ENCODE results near the gene HIRIP3.

HIRIP3 gene

DNA sequence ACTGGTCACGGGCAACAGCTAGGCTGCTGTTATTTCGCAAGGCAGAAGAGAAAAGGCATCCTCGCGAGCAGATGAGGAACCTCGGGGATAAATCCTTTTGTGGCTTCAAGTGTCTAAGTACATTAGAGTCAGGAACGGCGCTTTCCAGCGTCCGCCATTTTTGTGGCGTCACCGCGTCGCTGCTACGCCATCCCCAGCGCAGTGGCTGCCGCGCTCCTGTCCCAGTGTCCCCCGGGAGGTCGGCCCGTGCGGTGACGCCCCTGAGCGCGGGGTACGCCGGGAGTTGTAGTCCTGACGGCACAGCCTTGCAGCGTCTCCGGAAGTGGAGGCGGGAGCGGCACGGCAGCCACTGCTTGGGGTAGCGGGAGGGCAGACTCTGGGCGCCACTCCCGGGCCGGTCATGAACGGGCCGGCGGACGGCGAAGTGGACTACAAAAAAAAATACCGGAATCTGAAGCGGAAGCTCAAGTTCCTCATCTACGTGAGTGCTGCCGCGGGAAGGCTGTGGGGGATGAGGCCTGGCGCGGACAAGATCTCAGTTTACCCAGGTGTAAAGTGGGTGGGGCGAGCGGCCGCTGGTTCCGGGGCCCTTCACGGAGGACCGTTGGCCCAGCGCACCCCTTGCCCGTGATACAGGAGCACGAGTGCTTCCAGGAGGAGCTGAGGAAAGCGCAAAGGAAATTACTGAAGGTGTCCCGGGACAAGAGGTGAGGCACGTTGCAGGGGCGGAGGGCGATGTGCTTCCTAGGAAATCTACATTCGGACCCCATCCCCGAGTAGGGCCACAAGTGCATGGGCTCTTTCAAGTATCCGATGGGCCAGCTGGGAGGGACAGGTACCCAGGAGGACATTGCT, 721 bp upstream of the HIRIP3 start, which contains the start of gene INO80E:
Gene INO80E (plus strand): TSS at position 331 of the 855 bp plus-strand sequence. CDS start 70 bp downstream, at position 401.
- DNase-seq: peak; percentile 100

DNA sequence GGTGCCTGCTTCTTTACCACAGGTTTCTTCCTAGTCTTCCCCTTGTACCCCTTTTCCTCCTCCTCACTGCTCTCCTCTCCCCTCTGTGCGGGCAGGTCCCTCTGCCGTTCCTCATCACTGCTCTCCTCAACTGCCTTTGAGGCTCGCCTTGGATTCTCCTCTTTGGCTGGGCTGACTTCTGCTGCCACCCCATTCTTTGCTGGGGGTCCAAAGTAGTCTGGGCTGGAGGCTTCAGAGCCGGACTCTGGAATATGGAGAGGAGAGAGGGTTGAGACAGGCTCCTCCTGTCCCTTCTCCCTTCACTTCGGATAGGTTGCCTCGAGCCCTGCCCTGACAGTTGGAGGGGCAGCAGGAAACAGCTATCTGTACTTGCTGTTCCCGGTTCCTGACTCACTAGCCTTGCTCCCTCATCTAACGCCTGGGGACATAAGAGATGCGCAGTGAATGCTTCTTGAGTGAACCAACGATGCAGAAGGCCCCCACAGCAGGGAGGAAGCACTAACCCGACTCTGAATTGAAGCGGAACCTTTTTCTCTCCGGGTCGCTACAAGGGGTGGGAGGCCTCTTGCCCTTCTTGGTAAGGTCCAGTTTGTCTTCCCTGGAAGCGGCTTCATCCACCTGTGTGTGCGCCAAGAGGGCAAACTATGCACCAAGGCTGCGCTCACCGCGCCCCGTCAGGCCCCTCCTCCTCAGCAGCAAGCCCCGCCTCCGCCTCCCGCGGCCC, 655 bp downstream of the HIRIP3 start:
- DNase-seq: peak; percentile 75

GRCh38 chr16:29993903-29994599, 1.4 kb downstream of the HIRIP3 start:
- no peak for DNase-seq

DNA sequence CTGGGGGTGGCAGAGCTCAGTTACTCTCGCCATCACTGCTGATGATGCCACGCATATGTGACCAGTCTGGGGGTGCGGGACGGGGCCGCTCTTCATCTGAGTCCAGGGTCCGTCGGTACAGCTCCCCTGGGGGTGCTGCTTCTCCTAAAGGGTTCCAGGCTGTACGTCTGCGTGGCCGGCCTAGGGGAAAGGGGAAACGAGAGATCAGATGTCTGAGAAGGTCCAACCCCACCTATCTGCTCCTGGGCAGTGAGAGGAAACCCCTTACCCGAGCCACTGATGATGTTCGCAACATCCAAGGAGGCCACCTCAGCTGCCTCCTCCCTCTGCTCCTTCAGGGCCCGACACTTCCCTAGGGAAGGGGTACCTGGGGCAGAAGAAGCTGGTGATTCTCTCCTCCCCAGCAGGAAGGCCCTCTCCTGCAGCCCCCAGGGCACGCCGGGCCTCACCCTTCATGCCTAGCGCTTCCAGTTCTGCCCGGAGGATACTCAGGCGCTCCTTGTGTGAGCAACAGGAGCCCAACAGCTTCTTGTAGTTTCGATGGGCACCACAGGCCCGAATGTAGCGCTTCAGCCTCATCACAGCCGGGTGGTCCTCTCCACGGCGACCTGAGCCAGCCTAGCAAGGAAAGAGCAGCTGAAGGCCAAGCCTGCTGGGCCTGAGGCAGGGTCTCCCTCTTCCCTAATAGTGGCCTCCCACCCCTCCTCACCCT, 2.1 kb downstream of the HIRIP3 start:
- no peak for DNase-seq

DNA sequence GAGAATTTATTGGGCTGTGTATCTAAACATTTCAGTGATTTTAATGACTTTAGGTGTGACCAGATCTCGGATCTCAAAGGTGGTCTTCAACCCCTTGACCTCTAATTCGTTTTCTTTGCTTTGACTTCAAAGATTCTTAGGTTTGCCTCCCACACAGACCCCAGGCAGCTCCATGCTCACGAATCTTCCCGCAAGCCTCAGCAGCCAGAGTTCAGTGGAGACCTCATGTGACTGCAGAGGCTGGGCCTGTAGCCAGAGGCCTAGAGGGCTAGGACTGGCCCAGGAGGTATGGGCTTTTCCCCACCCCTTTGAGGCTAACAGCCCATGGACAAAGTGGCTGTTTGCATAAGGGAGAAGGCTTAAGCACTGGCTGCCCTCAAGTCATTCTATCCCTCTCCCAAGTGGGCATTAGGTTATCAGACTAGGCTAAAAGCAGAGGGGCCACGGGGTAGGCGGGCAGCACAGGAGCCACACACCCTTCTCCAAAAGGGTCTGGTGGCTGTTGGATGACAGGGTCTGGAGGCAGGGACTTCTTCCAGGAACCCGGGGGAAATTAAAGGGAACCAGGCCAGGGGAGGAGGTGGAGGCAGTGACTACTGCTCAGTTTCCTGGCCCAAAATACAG, 3.0 kb downstream of the HIRIP3 start:
- no peak for DNase-seq

- no peak for DNase-seq
Observed at GRCh38 chr16:29991571-29991904, 3.9 kb downstream of the HIRIP3 start.

DNA sequence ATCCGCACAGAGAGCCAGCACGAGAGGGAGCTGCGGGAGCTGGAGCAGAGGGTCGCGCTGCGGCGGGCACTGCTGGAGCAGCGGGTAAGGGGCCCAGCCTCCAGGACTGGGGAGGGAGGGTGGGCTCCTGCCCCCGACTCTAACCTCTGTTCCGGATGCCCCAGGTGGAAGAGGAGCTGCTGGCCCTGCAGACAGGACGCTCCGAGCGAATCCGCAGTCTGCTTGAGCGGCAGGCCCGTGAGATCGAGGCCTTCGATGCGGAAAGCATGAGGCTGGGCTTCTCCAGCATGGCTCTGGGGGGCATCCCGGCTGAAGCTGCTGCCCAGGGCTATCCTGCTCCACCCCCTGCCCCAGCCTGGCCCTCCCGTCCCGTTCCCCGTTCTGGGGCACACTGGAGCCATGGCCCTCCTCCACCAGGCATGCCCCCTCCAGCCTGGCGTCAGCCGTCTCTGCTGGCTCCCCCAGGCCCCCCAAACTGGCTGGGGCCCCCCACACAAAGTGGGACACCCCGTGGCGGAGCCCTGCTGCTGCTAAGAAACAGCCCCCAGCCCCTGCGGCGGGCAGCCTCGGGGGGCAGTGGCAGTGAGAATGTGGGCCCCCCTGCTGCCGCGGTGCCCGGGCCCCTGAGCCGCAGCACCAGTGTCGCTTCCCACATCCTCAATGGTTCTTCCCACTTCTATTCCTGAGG, 4.4 kb downstream of the HIRIP3 start:
- no peak for DNase-seq

GRCh38 chr16:29990034-29990433, 5.4 kb downstream of the HIRIP3 start:
- DNase-seq: no peak

GRCh38 chr16:29989111-29989858, 6.1 kb downstream of the HIRIP3 start:
- DNase-seq: no peak

DNA sequence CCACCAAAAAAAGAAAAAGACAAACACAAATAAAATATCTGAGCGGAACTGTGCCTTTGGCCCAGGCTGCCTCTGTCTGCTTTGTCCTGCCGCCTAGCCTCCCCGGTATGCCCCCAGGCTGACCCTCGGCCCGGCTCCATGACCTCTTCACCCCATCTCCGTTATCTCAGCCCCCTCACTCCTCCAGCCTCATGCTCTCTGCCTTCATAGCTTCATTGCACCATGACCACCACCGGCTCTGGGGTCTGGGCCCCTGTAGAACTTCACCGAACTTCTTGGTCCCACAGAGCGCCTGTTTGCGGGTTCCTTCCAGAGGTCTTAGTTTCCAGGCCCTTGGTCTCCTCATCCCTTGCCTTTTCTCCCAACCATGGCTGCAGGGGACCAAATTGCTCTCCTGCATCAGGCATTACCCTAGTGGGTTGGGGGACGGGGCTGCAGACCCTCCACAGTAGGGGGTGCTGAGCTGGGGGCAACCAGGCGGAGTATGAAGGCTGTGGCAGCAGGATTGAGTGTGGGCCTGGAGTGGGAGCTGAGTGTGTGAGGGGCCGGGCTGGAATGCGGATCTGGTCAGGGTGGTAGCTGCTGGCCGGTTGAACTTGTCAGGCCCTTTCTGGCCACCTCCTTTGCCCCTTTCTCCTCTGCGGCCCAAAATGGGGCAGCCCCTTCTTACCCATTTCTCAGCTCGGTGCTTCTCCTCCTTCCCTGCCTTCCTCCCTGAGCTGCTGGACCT, 6.9 kb downstream of the HIRIP3 start:
- DNase-seq: no peak

DNA sequence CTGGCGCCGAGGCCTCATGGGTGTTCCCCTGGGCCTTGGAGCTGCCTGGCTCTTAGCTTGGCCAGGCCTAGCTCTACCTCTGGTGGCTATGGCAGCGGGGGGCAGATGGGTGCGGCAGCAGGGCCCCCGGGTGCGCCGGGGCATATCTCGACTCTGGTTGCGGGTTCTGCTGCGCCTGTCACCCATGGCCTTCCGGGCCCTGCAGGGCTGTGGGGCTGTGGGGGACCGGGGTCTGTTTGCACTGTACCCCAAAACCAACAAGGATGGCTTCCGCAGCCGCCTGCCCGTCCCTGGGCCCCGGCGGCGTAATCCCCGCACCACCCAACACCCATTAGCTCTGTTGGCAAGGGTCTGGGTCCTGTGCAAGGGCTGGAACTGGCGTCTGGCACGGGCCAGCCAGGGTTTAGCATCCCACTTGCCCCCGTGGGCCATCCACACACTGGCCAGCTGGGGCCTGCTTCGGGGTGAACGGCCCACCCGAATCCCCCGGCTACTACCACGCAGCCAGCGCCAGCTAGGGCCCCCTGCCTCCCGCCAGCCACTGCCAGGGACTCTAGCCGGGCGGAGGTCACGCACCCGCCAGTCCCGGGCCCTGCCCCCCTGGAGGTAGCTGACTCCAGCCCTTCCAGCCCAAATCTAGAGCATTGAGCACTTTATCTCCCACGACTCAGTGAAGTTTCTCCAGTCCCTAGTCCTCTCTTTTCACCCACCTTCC, 7.9 kb downstream of the HIRIP3 start:
- DNase-seq: no peak

DNA sequence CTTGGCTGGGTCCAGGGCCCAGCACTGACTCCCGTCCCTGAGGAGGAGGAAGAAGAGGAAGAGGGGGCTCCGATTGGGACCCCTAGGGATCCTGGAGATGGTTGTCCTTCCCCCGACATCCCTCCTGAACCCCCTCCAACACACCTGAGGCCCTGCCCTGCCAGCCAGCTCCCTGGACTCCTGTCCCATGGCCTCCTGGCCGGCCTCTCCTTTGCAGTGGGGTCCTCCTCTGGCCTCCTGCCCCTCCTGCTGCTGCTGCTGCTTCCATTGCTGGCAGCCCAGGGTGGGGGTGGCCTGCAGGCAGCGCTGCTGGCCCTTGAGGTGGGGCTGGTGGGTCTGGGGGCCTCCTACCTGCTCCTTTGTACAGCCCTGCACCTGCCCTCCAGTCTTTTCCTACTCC, 8.5 kb downstream of the HIRIP3 start:
- no peak for DNase-seq

DNA sequence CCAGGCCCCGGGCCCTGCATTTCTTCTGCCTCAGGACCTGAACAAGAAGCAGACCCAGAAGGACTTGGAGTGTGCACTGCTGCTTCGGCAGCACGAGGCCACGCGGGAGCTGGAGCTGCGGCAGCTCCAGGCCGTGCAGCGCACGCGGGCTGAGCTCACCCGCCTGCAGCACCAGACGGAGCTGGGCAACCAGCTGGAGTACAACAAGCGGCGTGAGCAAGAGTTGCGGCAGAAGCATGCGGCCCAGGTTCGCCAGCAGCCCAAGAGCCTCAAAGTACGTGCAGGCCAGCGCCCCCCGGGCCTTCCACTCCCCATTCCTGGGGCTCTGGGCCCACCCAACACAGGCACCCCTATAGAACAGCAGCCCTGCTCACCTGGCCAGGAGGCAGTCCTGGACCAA, 9.2 kb downstream of the HIRIP3 start:
- DNase-seq: no peak

- no peak for DNase-seq
Observed at GRCh38 chr16:29985271-29985811, 10.1 kb downstream of the HIRIP3 start.

DNA sequence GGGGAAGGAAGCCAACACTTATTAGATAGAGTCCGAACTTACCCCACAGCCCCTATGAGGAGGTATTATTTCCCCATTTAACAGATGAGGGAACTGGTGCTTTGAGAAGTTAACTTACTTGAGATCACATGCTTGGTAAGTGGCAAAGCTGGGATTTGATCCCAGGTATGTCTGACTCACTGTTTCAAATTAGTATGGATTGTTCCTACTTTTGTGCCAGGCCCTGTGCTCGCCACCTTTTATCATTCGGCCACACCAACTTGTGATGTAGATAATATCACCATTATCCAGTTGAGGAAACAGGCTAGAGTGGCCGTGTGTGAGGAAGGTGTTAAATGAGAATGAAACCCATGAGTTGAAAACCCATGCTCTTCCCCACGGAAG, 10.7 kb downstream of the HIRIP3 start:
- DNase-seq: no peak

DNA sequence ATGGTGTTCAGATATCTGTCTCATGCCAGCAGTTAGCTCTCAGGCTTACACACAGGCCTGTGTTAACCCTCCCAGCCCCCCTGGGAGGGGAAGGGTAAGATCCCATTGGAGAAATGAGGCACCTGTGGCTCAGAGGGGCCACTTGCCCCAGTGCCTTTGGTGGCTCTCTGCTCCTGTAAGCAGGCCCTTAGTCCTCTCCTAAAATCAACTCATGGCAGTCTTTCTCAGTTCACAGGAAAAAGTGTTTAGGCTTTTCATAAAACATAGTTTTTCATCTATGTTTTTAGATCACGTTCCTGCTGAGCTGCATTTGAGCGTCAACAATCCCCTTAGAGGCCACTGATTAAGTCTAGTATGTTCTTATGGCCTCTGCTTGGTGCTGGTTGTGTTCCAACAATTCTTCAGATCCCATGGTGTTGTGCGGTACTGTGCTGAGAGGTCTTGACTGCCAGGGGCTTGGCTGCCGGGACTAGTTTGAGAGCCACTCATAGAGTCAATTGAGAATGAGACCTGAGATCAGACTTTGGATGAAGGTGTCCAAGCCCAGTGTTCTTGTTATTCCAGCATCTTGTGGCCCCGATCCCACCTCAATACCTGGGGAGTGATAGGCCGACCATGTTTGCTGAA, 11.2 kb downstream of the HIRIP3 start:
- DNase-seq: no peak

DNA sequence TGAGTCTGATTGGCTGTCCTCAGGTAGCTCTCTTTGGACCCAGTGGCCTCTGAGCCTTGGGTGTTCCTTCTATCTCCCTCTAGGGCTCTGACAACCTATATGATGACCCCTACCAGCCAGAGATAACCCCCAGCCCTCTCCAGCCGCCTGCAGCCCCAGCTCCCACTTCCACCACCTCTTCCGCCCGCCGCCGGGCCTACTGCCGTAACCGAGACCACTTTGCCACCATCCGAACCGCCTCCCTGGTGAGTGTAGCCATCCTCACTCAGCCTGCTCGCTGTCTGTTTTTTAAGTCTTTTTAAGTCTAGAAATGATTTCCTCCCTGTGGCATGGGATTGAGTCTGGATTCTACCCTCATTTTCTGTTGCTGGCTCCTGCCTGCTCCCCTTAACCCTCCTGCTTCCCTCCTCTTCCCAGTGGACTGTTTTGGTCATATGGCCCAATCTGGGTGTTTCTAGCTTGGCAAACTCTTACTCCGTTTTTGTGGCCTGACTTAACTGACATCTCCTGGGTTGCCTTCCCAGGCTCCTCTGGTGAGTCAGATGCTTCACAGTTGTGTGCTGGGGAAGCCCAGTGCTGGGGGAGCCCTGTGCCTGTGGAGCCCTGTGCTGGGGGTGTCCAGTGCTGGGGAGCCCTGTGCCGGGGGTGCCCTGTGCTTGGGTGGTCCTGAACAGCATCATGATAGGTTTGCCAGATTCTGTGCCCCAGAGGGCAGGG, 11.8 kb downstream of the HIRIP3 start:
- no peak for DNase-seq

Data from activated naive CD4-positive, alpha-beta T cell treated with Interleukin-2 at 50 U/mL for 16 hours (primary cell).